GM13977 (cell line): Measurements from ENCODE around the gene KCNG2.

ENCODE experiments used
- DNase-seq: peaks from one replicate; pipeline ENCODE4 v3.0.0; 2012; ENCODE audit warnings: low spot score
- CTCF ChIP-seq: IDR thresholded peaks from 2 replicates; pipeline ENCODE4 v1.5.1; 2012; ENCODE audit warnings: mild to moderate bottlenecking, control low read depth; ENCODE audit not compliant: insufficient read depth; ENCODE audit errors: extremely low read depth, missing control alignments
- in situ Hi-C: fragments of 300-500 bp; cut with MboI; formaldehyde crosslinking; loops from one replicate; pipeline ENCODE4 v1.12.0; 2022; ENCODE audit warnings: low sequenced_read_pairs, low pct_unique_long_range_greater_than_20kb, mixed read lengths, inconsistent platforms; ENCODE audit not compliant: unreplicated experiment

Gene KCNG2

GRCh38 chr18:79851489-79851888, 53.8 kb downstream of the KCNG2 start:
- in situ Hi-C loops = no loop called here
- no peak for TF ChIP-seq CTCF
- DNase-seq = no peak

DNA sequence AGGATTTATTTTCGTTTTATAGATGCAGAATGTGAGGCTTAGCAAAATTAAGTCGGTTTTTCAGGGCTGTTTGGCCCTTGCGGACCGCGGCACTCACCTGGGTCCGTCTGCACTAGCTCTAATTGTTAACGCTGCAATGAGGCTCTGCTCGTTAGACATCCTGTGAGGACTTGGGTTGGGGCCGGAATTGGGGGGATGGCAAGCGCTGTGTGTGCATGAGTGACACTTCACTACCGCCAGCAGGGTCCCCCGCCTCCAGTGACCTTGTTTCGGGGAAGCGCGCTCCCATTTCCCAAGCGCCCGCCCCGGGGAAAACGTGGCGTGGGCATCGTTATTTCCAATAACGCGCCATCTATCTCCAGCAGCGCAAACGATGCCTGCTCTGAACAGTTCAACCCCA, 54.2 kb downstream of the KCNG2 start:
- DNase-seq = peak; percentile 14
- no peak for TF ChIP-seq CTCF
- in situ Hi-C loops = no loop called here

GRCh38 chr18:79852561-79853302, 55.0 kb downstream of the KCNG2 start:
- in situ Hi-C loops = no loop called here
- TF ChIP-seq CTCF = no peak
- peak; percentile 23 for DNase-seq

- peak; percentile 23 for DNase-seq
- no peak for TF ChIP-seq CTCF
- in situ Hi-C loops = no loop called here
Observed at GRCh38 chr18:79853303-79853992, 55.7 kb downstream of the KCNG2 start.

GRCh38 chr18:79853993-79854364, 56.2 kb downstream of the KCNG2 start:
- no peak for TF ChIP-seq CTCF
- DNase-seq = no peak
- in situ Hi-C loops = no loop called here

GRCh38 chr18:79855147-79855933, 57.6 kb downstream of the KCNG2 start:
- no peak for TF ChIP-seq CTCF
- peak; percentile 73 for DNase-seq
- in situ Hi-C loops = no loop called here
